ENCODE measurements around the gene CETP. TPM values are rescaled to one million over a fixed set of nuclear protein-coding genes. Genes with fewer than 3 reads are reported as not detected.

The CETP gene
- total RNA-seq, 1 donor from 2014 or later, result not detected

- Histone ChIP-seq H3K4me1 (ENCODE audit: insufficient read depth, low read length) (peaks cover 10% of the 10 kb centered on the region), H3K4me3 (ENCODE audit: insufficient read depth, low read depth, low read length) (no peak overlapping the region), H3K4me2 (ENCODE audit: low read length) (no peak overlapping the region), H3K9ac (ENCODE audit: low read length) (no peak overlapping the region), H3K36me3 (ENCODE audit: insufficient read depth, low read length) (no peaks in the 10 kb centered on the region), H3K79me2 (ENCODE audit: insufficient read depth, low read length) (no peaks in the 10 kb centered on the region), H3K9me3 (ENCODE audit: insufficient read depth, low read depth, low read length) (no peaks in the 10 kb centered on the region), H2AFZ (ENCODE audit: low read depth, low read length) (no peak overlapping the region), H3K27me3 (ENCODE audit: insufficient read depth, low read length) (peaks cover 4% of the 10 kb centered on the region), H4K20me1 (ENCODE audit: insufficient read depth, low read length) (no peaks in the 10 kb centered on the region), H3K27ac (ENCODE audit: low read depth, low read length) (no peak overlapping the region)
- no peak for TF ChIP-seq CTCF (IDR thresholded peaks at IDR 0.05; ENCODE audit: insufficient read depth, low read depth, low read length)
- TF ChIP-seq EZH2 (IDR thresholded peaks at IDR 0.05; ENCODE audit: insufficient read depth, low read length), result no peak
- FAIRE-seq, result no peak
- Mint-ChIP-seq H3K27me3 (ENCODE audit: low read depth, unreplicated experiment) (peaks cover 14% of the 10 kb centered on the region), H3K36me3 (ENCODE audit: low read depth, unreplicated experiment) (peaks cover 13% of the 10 kb centered on the region), H3K4me3 (ENCODE audit: unreplicated experiment) (no peak overlapping the region), H3K9me3 (ENCODE audit: unreplicated experiment) (no peaks in the 10 kb centered on the region), H3K4me1 (ENCODE audit: low read depth, unreplicated experiment) (peaks cover 5% of the 10 kb centered on the region), H3K27ac (ENCODE audit: unreplicated experiment) (no peak overlapping the region)
- DNase-seq (ENCODE audit: low read depth), result no peak
Observed at GRCh38 chr16:56980792-56981724, 19.3 kb downstream of the CETP start.

- H3K36me3 Mint-ChIP-seq (ENCODE audit: low read depth, unreplicated experiment), result peaks cover 13% of the 10 kb centered on the region
- no peak overlapping the region for H3K27ac Mint-ChIP-seq (ENCODE audit: unreplicated experiment)
- no peaks in the 10 kb centered on the region for H3K9me3 ChIP-seq (ENCODE audit: insufficient read depth, low read depth, low read length)
- H3K4me2 ChIP-seq (ENCODE audit: low read length), result no peak overlapping the region
- H4K20me1 ChIP-seq (ENCODE audit: insufficient read depth, low read length), result no peaks in the 10 kb centered on the region
- peaks cover 10% of the 10 kb centered on the region for H3K4me1 ChIP-seq (ENCODE audit: insufficient read depth, low read length)
- no peak overlapping the region for H2AFZ ChIP-seq (ENCODE audit: low read depth, low read length)
- TF ChIP-seq CTCF (IDR thresholded peaks at IDR 0.05; ENCODE audit: insufficient read depth, low read depth, low read length) (no peak), EZH2 (IDR thresholded peaks at IDR 0.05; ENCODE audit: insufficient read depth, low read length) (no peak)
- no peaks in the 10 kb centered on the region for H3K36me3 ChIP-seq (ENCODE audit: insufficient read depth, low read length)
- no peak for DNase-seq (ENCODE audit: low read depth)
- H3K9ac ChIP-seq (ENCODE audit: low read length), result no peak overlapping the region
- no peak overlapping the region for H3K4me3 ChIP-seq (ENCODE audit: insufficient read depth, low read depth, low read length)
- no peaks in the 10 kb centered on the region for H3K9me3 Mint-ChIP-seq (ENCODE audit: unreplicated experiment)
- peaks cover 5% of the 10 kb centered on the region for H3K4me1 Mint-ChIP-seq (ENCODE audit: low read depth, unreplicated experiment)
- H3K79me2 ChIP-seq (ENCODE audit: insufficient read depth, low read length), result no peaks in the 10 kb centered on the region
- H3K27ac ChIP-seq (ENCODE audit: low read depth, low read length), result no peak overlapping the region
- no peak overlapping the region for H3K4me3 Mint-ChIP-seq (ENCODE audit: unreplicated experiment)
- no peak for FAIRE-seq
- peaks cover 11% of the 10 kb centered on the region for H3K27me3 Mint-ChIP-seq (ENCODE audit: low read depth, unreplicated experiment)
- peaks cover 4% of the 10 kb centered on the region for H3K27me3 ChIP-seq (ENCODE audit: insufficient read depth, low read length)
Observed at GRCh38 chr16:56981729-56982271, 20.1 kb downstream of the CETP start.

Data from astrocyte (in vitro differentiated cells and primary cell).